ENCODE measurements around the gene MED12L.
A peak's percentile ranks its signal among the peaks of the same experiment; 100 is the strongest.
"Not testable (repeated sequence)": the region's sequence is repeated elsewhere in the genome, so short reads cannot be mapped to it uniquely, and the experiment has no call there.

The MED12L gene

GRCh38 chr3:151133917-151134450 lies 48.5 kb downstream of the MED12L start:
- DNase-seq (ENCODE audit: low spot score), result peak; percentile 27

GRCh38 chr3:151135541-151136337 lies 50.3 kb downstream of the MED12L start:
- peak; percentile 57 for DNase-seq (ENCODE audit: low spot score)

GRCh38 chr3:151142929-151143328 lies 57.5 kb downstream of the MED12L start:
- no peak for DNase-seq (ENCODE audit: low spot score)

- no peak for DNase-seq (ENCODE audit: low spot score)
Measured at GRCh38 chr3:151144016-151144415, 58.6 kb downstream of the MED12L start.

- no peak for DNase-seq (ENCODE audit: low spot score)
Measured at GRCh38 chr3:151144760-151145159, 59.3 kb downstream of the MED12L start.

GRCh38 chr3:151145713-151146070 lies 60.2 kb downstream of the MED12L start:
- no peak for DNase-seq (ENCODE audit: low spot score)

- DNase-seq (ENCODE audit: low spot score), result peak; percentile 68
Measured at GRCh38 chr3:151146071-151146730, 60.7 kb downstream of the MED12L start.

- DNase-seq (ENCODE audit: low spot score), result no peak
Measured at GRCh38 chr3:151146731-151147091, 61.2 kb downstream of the MED12L start.

- DNase-seq (ENCODE audit: low spot score), result no peak
Measured at GRCh38 chr3:151147299-151147698, 61.8 kb downstream of the MED12L start.

- no peak for DNase-seq (ENCODE audit: low spot score)
Measured at GRCh38 chr3:151152455-151153079, 67.1 kb downstream of the MED12L start.

GRCh38 chr3:151154566-151154965 lies 69.1 kb downstream of the MED12L start:
- DNase-seq (ENCODE audit: low spot score), result no peak

GRCh38 chr3:151155409-151156128 lies 70.1 kb downstream of the MED12L start:
- DNase-seq (ENCODE audit: low spot score), result no peak

GRCh38 chr3:151156618-151157216 lies 71.3 kb downstream of the MED12L start:
- DNase-seq (ENCODE audit: low spot score), result peak; percentile 50

- no peak for DNase-seq (ENCODE audit: low spot score)
Measured at GRCh38 chr3:151159806-151160205, 74.3 kb downstream of the MED12L start.

GRCh38 chr3:151165226-151165625 lies 79.8 kb downstream of the MED12L start:
- no peak for DNase-seq (ENCODE audit: low spot score)

- DNase-seq (ENCODE audit: low spot score), result no peak
Measured at GRCh38 chr3:151166161-151166560, 80.7 kb downstream of the MED12L start.

GRCh38 chr3:151168269-151169094 lies 83.0 kb downstream of the MED12L start:
- DNase-seq (ENCODE audit: low spot score), result peak; percentile 36

GRCh38 chr3:151169262-151169947 lies 83.9 kb downstream of the MED12L start:
- DNase-seq (ENCODE audit: low spot score), result no peak

GRCh38 chr3:151169948-151170679 lies 84.7 kb downstream of the MED12L start:
- DNase-seq (ENCODE audit: low spot score), result not testable (repeated sequence)

Measured in hematopoietic multipotent progenitor cell treated with erythropoietin and hydrocortisone succinate and interleukin-3 and kit ligand, for 17 days (in vitro differentiated cells).